Esophagus squamous epithelium (tissue), 4 donors: Measurements from ENCODE around the gene ABCA1.

Experiments used
- CTCF ChIP-seq, 6 experiments: fragments of 450-650 bp in 4 of 6; fragments of 200-600 bp in 2 of 6; sonication (generic) in 2 of 6; IDR thresholded peaks; one replicate each; pipeline ENCODE4 v1.5.1; 2016 to 2019; ENCODE audit warnings: antibody characterized with exemption in 6 of 6, mild to moderate bottlenecking in 4 of 6, moderate library complexity in 4 of 6
- POLR2A ChIP-seq, 4 donors: fragments of 450-650 bp; IDR thresholded peaks; one replicate each; pipeline ENCODE4 v1.6.1; 2017; ENCODE audit warnings: antibody characterized with exemption in 4 of 4, mild to moderate bottlenecking in 4 of 4, moderate library complexity in 3 of 4

GRCh38 chr9:104879555-104880309 is 48.2 kb downstream of the ABCA1 start:
- no peak for TF ChIP-seq CTCF (IDR thresholded peaks at IDR 0.05)
- TF ChIP-seq POLR2A (IDR thresholded peaks at IDR 0.05) = no peak
